Panc1 (cell line): ENCODE data around the gene LRRC74A. TPM values are rescaled to one million over a fixed set of nuclear protein-coding genes. Genes with fewer than 3 reads are reported as not detected.

ENCODE experiments used
- ATAC-seq: fragments of 200-7000 bp; cut with Tn5 transposase; 2 replicates; pipeline ENCODE4 v1.9.1; 2020; ENCODE audit warnings: mild to moderate bottlenecking, moderate library complexity
- BruUV-seq: library from RNA; stranded (reverse); fragments of 400-500 nt; replicated peaks from 2 replicates; lab custom pipeline; 2021; lab: Mats Ljungman, UMichigan
- CTCF ChIA-PET: fragments of 300-600 bp; sonication (Branson Sonifier 250); formaldehyde crosslinking; loops from one replicate; lab custom pipeline; 2022; ENCODE audit warnings: antibody characterized with exemption; lab: Charles Lee
- POLR2A ChIA-PET: fragments of 300-600 bp; sonication (Branson Sonifier 250); formaldehyde crosslinking; loops from one replicate; lab custom pipeline; 2022; ENCODE audit warnings: antibody characterized with exemption; lab: Charles Lee
- DNase-seq: peaks from one replicate; pipeline ENCODE4 v3.0.0-alpha.2; 2010; ENCODE audit warnings: low read depth, low spot score
- H3K27ac ChIP-seq: 2 replicates; pipeline ENCODE4 v1.5.1; 2011; ENCODE audit warnings: mild to moderate bottlenecking, low read length, inconsistent platforms
- H3K27me3 ChIP-seq: fragments of 200-500 bp; sonication (Bioruptor generic); 2 replicates; pipeline ENCODE4 v1.6.0; 2014; ENCODE audit warnings: low read length, inconsistent platforms; ENCODE audit not compliant: control insufficient read depth, insufficient read depth
- H3K36me3 ChIP-seq: fragments of 200-500 bp; sonication (Bioruptor generic); 2 replicates; pipeline ENCODE4 v1.5.1; 2014; ENCODE audit warnings: inconsistent platforms, mild to moderate bottlenecking, low read length, moderate library complexity; ENCODE audit not compliant: control insufficient read depth, insufficient read depth
- H3K4me1 ChIP-seq: 2 replicates; pipeline ENCODE4 v1.5.1; 2011; ENCODE audit warnings: inconsistent platforms, mild to moderate bottlenecking, low read length, moderate library complexity; ENCODE audit not compliant: control insufficient read depth, insufficient read depth
- H3K4me3 ChIP-seq, 2 experiments: 2 replicates each; pipeline ENCODE4 v1.5.1; 2011 to 2012; ENCODE audit warnings: low read depth in 2 of 2, low read length in 2 of 2, mild to moderate bottlenecking in 2 of 2, inconsistent platforms in 1 of 2, moderate library complexity in 1 of 2
- H3K9me3 ChIP-seq: fragments of 200-500 bp; sonication (Bioruptor generic); 2 replicates; pipeline ENCODE4 v1.5.1; 2014; ENCODE audit warnings: low read depth, mild to moderate bottlenecking, inconsistent platforms, low read length, moderate library complexity; ENCODE audit not compliant: control insufficient read depth, insufficient read depth
- POLR2AphosphoS5 ChIP-seq: IDR thresholded peaks from 2 replicates; pipeline ENCODE4 v1.6.1; 2012; ENCODE audit warnings: mild to moderate bottlenecking, low read depth, low read length, moderate library complexity
- SIN3A ChIP-seq: IDR thresholded peaks from 2 replicates; pipeline ENCODE4 v1.6.1; 2012; ENCODE audit warnings: low read depth, mild to moderate bottlenecking, low read length, moderate library complexity, borderline replicate concordance; ENCODE audit not compliant: insufficient read depth
- TCF7L2 ChIP-seq: IDR thresholded peaks from 2 replicates; pipeline ENCODE4 v1.6.1; 2011; ENCODE audit warnings: mild to moderate bottlenecking, low read depth, low read length, inconsistent platforms
- in situ Hi-C: cut with HindIII; loops from 2 replicates; pipeline ENCODE4 v1.10.0; 2016; ENCODE audit warnings: low sequenced_read_pairs, low pct_unique_long_range_greater_than_20kb
- intact Hi-C: fragments of 100-400 bp; cut with micrococcal nuclease; formaldehyde crosslinking; loops from one replicate; pipeline ENCODE4 v1.10.0; 2022; ENCODE audit not compliant: unreplicated experiment
- total RNA-seq: library from RNA; stranded (reverse); gene quantifications from one replicate; pipeline ENCODE4 v1.2.1, GENCODE V29; 2021; ENCODE audit not compliant: unreplicated experiment
- TF ChIP-seq, protein P1 (sequence below), 2 experiments: IDR thresholded peaks; 2 replicates each; pipeline ENCODE4 v1.6.1; 2011 to 2012; ENCODE audit warnings: low read depth in 2 of 2, control low read depth in 1 of 2, low read length in 1 of 2, mild to moderate bottlenecking in 1 of 2, moderate library complexity in 1 of 2; ENCODE audit not compliant: insufficient read depth in 1 of 2
- TF ChIP-seq, protein P2 (sequence below): fragments of 450-650 bp; IDR thresholded peaks from 2 replicates; pipeline ENCODE4 v1.5.1; 2017; ENCODE audit warnings: mild to moderate bottlenecking

LRRC74A gene
- total RNA-seq, 1 experiment from 2014 or later = not detected

DNA sequence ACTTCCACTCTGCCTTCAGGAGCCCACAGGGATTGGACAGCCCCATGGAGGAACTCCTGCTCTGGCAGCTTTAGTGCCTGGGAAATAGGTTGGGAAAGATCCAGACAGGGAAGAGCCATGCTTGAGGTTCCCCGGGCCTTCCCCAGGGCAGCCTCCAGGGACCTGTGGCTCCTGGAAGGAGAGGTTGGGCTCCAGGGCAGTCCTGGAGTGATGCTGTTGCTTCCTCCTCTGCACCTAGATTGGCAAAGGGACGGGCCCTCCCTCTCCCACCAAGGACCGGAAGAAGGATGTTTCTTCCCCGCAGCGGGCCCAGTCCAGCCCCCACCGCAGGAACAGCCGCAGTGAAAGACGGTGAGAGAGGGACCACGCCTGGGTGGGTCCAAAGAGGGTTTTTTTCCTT is 48.5 kb upstream of the LRRC74A start:
- intact Hi-C loops (no loop called here), in situ Hi-C loops (no loop called here)
- H3K36me3 ChIP-seq = no peaks in the 10 kb centered on the region
- ChIA-PET POLR2A (no interaction called here), CTCF (no interaction called here)
- H3K27ac ChIP-seq = no peak overlapping the region
- TF ChIP-seq, protein P1, sequence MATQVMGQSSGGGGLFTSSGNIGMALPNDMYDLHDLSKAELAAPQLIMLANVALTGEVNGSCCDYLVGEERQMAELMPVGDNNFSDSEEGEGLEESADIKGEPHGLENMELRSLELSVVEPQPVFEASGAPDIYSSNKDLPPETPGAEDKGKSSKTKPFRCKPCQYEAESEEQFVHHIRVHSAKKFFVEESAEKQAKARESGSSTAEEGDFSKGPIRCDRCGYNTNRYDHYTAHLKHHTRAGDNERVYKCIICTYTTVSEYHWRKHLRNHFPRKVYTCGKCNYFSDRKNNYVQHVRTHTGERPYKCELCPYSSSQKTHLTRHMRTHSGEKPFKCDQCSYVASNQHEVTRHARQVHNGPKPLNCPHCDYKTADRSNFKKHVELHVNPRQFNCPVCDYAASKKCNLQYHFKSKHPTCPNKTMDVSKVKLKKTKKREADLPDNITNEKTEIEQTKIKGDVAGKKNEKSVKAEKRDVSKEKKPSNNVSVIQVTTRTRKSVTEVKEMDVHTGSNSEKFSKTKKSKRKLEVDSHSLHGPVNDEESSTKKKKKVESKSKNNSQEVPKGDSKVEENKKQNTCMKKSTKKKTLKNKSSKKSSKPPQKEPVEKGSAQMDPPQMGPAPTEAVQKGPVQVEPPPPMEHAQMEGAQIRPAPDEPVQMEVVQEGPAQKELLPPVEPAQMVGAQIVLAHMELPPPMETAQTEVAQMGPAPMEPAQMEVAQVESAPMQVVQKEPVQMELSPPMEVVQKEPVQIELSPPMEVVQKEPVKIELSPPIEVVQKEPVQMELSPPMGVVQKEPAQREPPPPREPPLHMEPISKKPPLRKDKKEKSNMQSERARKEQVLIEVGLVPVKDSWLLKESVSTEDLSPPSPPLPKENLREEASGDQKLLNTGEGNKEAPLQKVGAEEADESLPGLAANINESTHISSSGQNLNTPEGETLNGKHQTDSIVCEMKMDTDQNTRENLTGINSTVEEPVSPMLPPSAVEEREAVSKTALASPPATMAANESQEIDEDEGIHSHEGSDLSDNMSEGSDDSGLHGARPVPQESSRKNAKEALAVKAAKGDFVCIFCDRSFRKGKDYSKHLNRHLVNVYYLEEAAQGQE (IDR thresholded peaks at IDR 0.05; ENCODE audit: insufficient read depth in 1 of 2, low read depth in 2 of 2, low read length in 1 of 2) = no peak
- TF ChIP-seq SIN3A (no peak), POLR2AphosphoS5 (no peak), TCF7L2 (no peak)
- TF ChIP-seq, protein P2, sequence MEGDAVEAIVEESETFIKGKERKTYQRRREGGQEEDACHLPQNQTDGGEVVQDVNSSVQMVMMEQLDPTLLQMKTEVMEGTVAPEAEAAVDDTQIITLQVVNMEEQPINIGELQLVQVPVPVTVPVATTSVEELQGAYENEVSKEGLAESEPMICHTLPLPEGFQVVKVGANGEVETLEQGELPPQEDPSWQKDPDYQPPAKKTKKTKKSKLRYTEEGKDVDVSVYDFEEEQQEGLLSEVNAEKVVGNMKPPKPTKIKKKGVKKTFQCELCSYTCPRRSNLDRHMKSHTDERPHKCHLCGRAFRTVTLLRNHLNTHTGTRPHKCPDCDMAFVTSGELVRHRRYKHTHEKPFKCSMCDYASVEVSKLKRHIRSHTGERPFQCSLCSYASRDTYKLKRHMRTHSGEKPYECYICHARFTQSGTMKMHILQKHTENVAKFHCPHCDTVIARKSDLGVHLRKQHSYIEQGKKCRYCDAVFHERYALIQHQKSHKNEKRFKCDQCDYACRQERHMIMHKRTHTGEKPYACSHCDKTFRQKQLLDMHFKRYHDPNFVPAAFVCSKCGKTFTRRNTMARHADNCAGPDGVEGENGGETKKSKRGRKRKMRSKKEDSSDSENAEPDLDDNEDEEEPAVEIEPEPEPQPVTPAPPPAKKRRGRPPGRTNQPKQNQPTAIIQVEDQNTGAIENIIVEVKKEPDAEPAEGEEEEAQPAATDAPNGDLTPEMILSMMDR = no peak
- no peaks in the 10 kb centered on the region; the same call in 1 of the 2 replicates for H3K4me1 ChIP-seq
- no TSS peak for BruUV-seq
- H3K4me3 ChIP-seq = no peak overlapping the region
- no peak for ATAC-seq
- H3K27me3 ChIP-seq = no peaks in the 10 kb centered on the region
- no peaks in the 10 kb centered on the region for H3K9me3 ChIP-seq
- no peak for DNase-seq

DNA sequence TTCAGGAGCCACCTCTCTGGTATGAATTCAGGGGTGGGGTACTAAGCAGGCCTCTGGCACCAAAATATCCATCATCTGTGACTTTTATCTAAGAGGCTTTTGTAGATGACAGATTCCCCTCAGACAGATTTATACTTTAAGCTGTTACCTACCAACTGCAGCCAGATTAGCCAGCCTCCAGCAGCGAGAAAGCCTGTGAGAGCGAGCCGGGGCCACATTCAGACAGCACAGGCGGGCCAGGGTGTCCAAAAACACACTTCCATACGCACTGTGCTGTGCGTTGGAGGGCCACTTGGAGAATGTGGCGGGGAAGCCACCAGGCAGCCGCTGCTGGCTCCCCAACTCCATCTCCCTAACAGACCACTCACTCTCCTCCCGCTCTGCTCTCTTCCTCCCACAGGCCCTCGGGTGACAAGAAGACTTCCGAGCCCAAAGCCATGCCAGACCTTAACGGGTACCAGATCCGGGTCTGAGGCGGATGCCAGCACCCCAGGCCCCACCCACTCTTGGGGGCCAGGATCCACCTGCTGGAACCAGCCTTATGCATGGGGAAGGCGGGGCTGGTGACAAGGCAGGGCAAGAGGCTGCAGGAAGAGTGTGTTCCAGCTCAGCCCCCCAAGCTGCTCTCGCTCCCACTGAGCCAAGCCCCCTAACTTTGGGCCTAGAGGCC is 47.5 kb upstream of the LRRC74A start:
- ATAC-seq = no peak
- Histone ChIP-seq H3K27ac (no peak overlapping the region), H3K36me3 (no peaks in the 10 kb centered on the region), H3K4me1 (no peaks in the 10 kb centered on the region), H3K9me3 (no peaks in the 10 kb centered on the region), H3K4me3 (no peak overlapping the region), H3K27me3 (no peaks in the 10 kb centered on the region)
- TF ChIP-seq SIN3A (no peak), TCF7L2 (no peak), POLR2AphosphoS5 (no peak)
- TF ChIP-seq, protein P2 = no peak
- TF ChIP-seq, protein P1 (IDR thresholded peaks at IDR 0.05; ENCODE audit: insufficient read depth in 1 of 2, low read depth in 2 of 2, low read length in 1 of 2) = no peak
- BruUV-seq = no TSS peak
- in situ Hi-C loops (no loop called here), intact Hi-C loops (no loop called here)
- ChIA-PET CTCF (no interaction called here), POLR2A (interaction anchor here (0.6 kb wide), 1 partner anchor 479 kb away, joined by 3 read pairs; no protein-coding TSS in a partner anchor)
- DNase-seq = no peak
